GM12801 (cell line): ENCODE data around the gene SLC35B3.

Experiments
- CTCF ChIP-seq: IDR thresholded peaks from one replicate; pipeline ENCODE4 v1.5.1; 2011; ENCODE audit warnings: control low read depth; ENCODE audit not compliant: insufficient read length; ENCODE audit errors: extremely low read depth

The SLC35B3 gene

GRCh38 chr6:8435845-8436168 lies 462 bp upstream of the SLC35B3 start:
- no peak for TF ChIP-seq CTCF

GRCh38 chr6:8434727-8435092 lies 635 bp downstream of the SLC35B3 start:
- TF ChIP-seq CTCF, result no peak

- no peak for TF ChIP-seq CTCF
Observed at GRCh38 chr6:8432614-8433013, 2.7 kb downstream of the SLC35B3 start.

GRCh38 chr6:8429821-8430220 lies 5.5 kb downstream of the SLC35B3 start:
- TF ChIP-seq CTCF, result no peak

- TF ChIP-seq CTCF, result no peak
Observed at GRCh38 chr6:8420031-8420588, 15.2 kb downstream of the SLC35B3 start.

- no peak for TF ChIP-seq CTCF
Observed at GRCh38 chr6:8415913-8416312, 19.4 kb downstream of the SLC35B3 start.

- TF ChIP-seq CTCF, result no peak
Observed at GRCh38 chr6:8415280-8415679, 20.1 kb downstream of the SLC35B3 start.

- TF ChIP-seq CTCF, result no peak
Observed at GRCh38 chr6:8414844-8415243, 20.5 kb downstream of the SLC35B3 start.
